ENCODE results near the gene BMP15.

The BMP15 gene

GRCh38 chrX:50941638-50942037 is 31.1 kb downstream of the BMP15 start:
- no peaks in the 10 kb centered on the region for H3K4me1 Mint-ChIP-seq (ENCODE audit: low read depth)
- H3K27me3 Mint-ChIP-seq, result no peaks in the 10 kb centered on the region
- no peak overlapping the region for H3K27ac Mint-ChIP-seq
- H3K9me3 Mint-ChIP-seq (ENCODE audit: low read depth), result no peaks in the 10 kb centered on the region
- no peaks in the 10 kb centered on the region for H3K36me3 Mint-ChIP-seq
- no peak overlapping the region for H3K4me3 Mint-ChIP-seq

DNA sequence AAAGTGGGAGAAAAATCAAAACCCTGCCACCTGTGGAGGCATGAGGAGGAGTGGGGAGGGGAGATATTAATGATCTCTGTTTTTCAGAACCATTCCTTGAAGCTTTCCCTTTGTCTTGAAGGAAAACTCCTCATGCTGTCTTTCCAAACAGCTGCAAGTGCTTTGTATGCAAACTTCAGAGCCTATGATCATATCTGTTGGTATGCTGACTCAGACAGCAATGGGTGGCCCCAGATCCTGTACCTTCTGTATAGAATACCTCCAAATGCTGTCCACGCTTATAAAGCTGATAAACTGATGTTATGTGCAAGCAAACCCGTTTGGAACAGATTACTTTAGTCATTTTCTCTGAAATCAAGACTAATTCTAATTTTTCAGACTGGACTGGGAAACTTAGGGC is 31.9 kb downstream of the BMP15 start:
- H3K27ac Mint-ChIP-seq, result no peak overlapping the region
- no peaks in the 10 kb centered on the region for H3K9me3 Mint-ChIP-seq (ENCODE audit: low read depth)
- H3K27me3 Mint-ChIP-seq, result no peaks in the 10 kb centered on the region
- no peak overlapping the region for H3K4me3 Mint-ChIP-seq
- no peaks in the 10 kb centered on the region for H3K4me1 Mint-ChIP-seq (ENCODE audit: low read depth)
- no peaks in the 10 kb centered on the region for H3K36me3 Mint-ChIP-seq

- Mint-ChIP-seq H3K27me3 (peaks cover 6% of the 10 kb centered on the region), H3K4me3 (no peak overlapping the region), H3K36me3 (no peaks in the 10 kb centered on the region), H3K27ac (no peak overlapping the region), H3K4me1 (ENCODE audit: low read depth) (no peaks in the 10 kb centered on the region), H3K9me3 (ENCODE audit: low read depth) (peaks cover 9% of the 10 kb centered on the region)
These were observed 41.9 kb downstream of the BMP15 start for GRCh38 chrX:50952406-50952805.

DNA sequence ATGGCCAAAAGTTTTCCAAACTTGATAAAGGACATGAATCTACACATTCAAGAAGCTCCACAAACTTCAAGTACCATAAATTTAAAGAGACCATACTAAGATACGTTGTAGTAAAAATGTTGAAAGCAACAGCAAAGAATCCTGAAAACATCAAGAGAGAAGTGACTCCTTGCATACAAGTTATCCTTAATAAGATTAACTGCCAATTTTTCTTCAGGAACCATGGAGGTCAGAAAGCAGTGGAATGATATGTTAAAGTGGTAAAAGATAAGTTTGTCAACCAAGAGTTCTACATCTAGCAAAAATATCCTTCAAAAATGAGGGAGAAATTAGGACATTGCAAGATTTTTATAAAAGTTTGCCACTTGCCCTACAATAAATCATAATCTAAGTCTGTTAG is 43.3 kb downstream of the BMP15 start:
- Mint-ChIP-seq H3K36me3 (no peaks in the 10 kb centered on the region), H3K27ac (no peak overlapping the region), H3K27me3 (peaks cover 6% of the 10 kb centered on the region), H3K4me1 (ENCODE audit: low read depth) (no peaks in the 10 kb centered on the region), H3K9me3 (ENCODE audit: low read depth) (peaks cover 9% of the 10 kb centered on the region), H3K4me3 (no peak overlapping the region)

GRCh38 chrX:50962156-50962555 is 51.6 kb downstream of the BMP15 start:
- no peak overlapping the region for H3K27ac Mint-ChIP-seq
- H3K4me1 Mint-ChIP-seq (ENCODE audit: low read depth), result no peaks in the 10 kb centered on the region
- no peaks in the 10 kb centered on the region for H3K27me3 Mint-ChIP-seq
- H3K4me3 Mint-ChIP-seq, result no peak overlapping the region
- H3K36me3 Mint-ChIP-seq, result no peaks in the 10 kb centered on the region
- H3K9me3 Mint-ChIP-seq (ENCODE audit: low read depth), result no peaks in the 10 kb centered on the region

DNA sequence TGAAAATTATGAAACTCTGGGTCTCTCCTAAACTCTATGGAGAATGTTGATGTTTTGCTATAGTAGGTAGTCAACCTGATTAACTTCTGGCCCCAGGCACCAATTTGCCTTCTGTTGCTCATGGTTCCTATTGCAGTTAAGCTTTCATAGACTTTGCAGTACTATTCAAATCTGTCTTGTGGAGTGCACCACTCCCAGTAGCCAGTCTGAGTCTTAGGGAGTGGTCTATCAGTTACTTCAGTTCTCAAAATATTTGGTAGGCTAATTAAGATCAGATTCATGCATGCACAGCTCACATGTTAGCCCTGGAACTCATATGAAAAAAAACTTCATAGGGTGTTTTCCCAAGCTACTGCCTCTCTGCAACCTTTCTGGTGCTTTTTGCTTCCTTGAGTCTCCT is 53.3 kb downstream of the BMP15 start:
- no peaks in the 10 kb centered on the region for H3K27me3 Mint-ChIP-seq
- no peaks in the 10 kb centered on the region for H3K9me3 Mint-ChIP-seq (ENCODE audit: low read depth)
- no peaks in the 10 kb centered on the region for H3K4me1 Mint-ChIP-seq (ENCODE audit: low read depth)
- H3K4me3 Mint-ChIP-seq, result no peak overlapping the region
- no peak overlapping the region for H3K27ac Mint-ChIP-seq
- no peaks in the 10 kb centered on the region for H3K36me3 Mint-ChIP-seq
